ENCODE data around the gene GMCL2.

The GMCL2 gene

DNA sequence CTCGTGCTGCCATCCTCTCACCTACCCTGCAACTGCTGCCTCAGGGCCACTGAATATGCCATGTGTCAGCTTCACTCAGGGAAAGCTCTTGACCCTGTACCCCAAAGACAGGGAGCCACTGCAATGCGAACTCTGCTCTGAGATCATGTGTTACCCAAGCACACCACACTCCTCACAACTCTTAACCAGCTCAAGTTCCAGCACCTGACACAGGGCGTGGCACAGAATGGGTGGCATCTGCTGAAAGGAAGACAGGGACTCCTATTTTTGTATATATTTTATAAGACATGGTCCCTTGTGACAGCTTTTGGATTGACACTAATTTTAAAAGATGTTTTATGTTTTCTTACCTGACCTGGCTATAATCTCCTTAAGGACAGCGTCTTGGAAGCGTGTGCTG is 34.7 kb upstream of the GMCL2 start:
- DNase-seq (ENCODE audit: low spot score): no peak

DNA sequence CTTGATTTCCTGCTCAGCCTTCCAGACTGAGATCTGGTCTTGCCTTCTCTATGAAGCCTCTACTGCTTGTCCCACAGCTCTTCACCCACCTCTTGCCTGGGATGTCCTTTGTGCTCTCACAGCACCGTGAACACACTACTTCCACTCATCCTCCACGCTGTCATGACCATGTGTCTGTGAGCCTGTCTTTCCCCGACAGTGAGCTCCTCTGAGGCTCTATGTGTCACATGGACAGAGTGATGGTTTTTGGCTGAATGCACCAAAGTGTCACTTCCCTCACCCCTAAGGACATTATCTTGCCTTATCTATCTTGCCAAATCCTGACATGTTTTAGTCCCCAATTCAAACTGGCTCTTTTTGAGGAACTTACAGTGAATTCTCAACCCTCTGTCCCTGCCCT is 34.1 kb upstream of the GMCL2 start:
- no peak for DNase-seq (ENCODE audit: low spot score)

DNA sequence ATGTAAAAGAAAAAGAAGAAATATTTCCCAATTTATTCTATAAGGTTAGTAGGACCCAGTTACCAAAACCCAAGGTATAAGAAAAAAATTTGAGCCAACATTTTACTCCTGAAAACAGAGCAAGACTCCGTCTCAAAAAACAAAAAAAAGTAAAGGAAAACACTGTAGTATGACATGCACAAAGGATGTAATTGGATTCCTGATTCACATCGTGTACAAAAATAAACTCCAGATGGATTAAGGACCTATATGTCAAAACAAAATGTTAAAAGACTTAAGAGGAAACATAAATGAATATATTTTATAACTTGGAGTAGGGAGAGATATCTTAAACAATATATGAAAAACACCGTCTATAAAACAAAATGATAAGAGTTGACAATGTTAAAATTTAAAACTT is 31.7 kb upstream of the GMCL2 start:
- DNase-seq (ENCODE audit: low spot score): no peak

DNA sequence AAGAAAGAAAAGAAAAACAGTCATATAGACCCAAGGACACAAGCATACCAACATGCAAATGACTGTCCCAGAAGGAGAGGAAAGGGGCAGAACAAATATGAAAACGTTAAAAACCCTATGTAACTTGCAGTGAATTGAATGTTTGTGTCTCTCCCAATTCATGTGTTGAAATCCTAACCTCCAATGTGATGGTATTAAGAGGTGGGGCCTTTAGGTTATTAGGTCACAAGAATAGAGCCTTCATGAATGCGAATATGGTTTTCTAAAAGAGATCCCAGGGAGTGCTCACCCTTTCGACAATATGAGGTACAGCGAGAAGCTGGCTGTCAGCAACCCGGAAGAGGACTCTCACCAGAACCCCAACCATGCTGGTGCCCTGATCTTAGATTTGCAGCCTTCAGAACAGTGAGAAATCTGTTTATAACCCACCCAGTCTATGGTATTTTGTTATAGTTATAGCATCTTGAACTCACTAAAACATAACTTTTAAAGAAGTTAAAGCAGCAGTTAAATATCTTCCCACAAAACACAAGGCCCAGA is 31.1 kb upstream of the GMCL2 start:
- DNase-seq (ENCODE audit: low spot score): no peak

DNA sequence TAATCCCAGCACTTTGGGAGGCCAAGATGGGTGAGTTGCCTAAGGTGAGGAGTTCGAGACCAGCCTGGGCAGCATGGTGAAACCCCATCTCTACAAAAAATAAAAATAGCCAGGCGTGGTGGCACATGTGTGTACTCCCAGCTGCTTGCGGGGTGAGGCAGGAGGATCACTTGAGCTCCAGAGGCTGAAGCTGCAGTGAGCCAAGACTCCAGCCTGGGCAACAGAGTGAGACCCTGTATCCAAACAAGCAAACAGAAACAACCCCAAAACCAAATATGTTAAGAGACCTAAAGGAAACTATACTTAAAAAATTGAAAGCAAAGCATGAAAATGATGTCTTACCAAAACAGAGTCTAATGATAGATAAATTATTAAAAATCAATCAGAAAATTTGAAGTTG is 29.6 kb upstream of the GMCL2 start:
- no peak for DNase-seq (ENCODE audit: low spot score)

DNA sequence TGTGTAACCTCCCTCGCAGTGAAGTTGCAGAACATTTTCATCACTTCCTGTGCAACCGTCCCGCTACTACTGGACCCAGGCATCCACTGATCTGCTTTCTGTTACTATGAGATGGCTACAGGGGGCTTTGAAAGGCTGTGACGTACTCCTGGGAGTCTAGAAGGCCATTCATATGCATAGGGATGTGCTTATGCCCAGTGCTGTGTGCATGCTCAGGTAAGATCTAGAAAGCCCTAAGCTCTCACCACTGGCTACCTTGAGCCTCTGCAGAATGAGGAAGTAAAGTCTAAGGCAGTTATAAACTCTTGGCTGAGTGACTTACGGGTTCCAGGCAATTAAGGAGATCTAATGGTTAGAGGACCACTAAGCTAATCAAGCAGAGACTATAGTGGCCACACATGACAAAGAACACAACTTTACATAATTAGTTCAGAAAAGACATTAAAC is 28.9 kb upstream of the GMCL2 start:
- DNase-seq (ENCODE audit: low spot score): no peak

DNA sequence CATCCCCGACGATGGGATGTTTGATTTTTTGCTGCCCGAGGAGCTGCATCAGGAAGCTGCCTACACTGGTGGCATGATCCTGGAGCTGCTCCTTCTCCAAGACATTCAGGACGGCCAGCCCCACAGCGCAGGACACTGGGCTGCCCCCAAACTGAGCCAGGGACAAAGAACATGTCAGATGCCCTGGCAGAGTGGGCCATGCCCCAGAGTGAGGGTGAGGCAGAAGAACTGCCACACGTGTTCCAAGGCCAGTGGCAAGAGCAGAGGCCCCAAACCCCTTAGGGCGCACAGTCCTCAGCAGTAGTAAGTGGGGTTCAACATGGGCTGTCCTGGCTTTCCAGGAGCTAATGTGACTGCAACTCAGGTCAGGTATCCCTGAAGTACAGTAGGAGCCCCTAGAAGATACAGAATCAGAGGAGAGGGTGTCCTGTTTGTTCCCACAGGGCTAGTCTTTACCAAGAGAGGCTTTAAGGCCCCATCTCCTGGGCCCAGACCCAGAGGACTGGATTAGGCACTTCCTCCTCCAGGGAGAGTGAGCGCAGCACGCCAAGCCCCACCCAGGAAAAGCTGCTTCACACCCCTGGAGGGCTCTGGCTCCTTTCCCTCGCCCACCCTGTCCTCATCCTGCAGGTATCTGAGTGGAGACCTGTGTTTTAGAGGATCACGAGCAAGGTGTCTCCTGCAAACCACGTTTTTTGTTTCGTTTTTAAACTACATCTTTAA is 28.3 kb upstream of the GMCL2 start:
- DNase-seq (ENCODE audit: low spot score): no peak

DNA sequence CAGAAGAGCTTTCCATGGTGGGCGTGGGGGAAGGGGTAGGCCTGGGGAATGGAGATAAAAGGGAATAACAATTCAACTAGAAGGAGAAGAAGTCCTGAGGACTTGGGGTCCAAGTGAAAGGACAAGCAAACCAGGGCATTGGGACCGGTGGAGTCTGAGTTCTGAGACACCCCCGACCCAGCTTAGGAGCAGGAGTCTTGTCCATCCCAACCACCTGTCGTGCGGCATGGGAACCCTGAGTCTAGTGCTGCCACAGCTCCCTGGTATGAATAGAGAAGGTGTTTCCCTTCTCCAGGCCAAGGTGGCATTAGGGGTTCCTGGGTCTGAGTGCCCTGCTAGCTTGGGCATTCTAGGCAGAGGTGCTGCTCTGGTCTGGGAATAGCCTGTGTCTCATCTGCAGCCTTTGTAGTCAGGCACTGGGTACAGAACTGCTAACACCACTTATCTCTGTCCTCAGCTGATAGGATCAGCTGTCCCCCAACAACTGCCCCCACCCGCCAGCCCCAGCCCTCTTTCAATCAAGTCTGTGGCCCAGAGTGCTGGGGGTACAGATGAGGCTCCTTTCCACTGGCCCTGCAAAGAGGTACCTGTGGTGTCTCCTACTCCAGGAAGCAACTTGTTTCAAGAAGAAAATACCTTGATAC is 27.1 kb upstream of the GMCL2 start:
- DNase-seq (ENCODE audit: low spot score): no peak

DNA sequence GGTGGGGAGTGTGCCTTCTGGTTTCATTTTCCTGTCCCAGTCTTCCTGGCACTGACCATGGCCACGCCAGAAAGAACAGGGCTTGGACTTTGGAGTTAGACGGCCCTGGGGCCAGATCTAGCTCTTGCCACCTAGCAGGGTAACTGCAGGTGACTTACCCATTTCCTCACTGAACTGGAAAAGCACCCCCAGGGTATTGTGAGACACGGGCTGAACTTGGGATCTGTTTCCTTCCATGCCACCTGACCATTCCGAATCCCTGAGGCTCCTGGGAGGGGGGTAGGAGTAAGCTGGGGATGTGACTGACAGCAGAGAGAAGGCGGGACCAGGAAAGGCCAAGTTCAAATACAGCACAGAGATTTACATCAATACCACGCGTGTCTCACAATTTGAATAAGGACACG is 26.6 kb upstream of the GMCL2 start:
- DNase-seq (ENCODE audit: low spot score): no peak

DNA sequence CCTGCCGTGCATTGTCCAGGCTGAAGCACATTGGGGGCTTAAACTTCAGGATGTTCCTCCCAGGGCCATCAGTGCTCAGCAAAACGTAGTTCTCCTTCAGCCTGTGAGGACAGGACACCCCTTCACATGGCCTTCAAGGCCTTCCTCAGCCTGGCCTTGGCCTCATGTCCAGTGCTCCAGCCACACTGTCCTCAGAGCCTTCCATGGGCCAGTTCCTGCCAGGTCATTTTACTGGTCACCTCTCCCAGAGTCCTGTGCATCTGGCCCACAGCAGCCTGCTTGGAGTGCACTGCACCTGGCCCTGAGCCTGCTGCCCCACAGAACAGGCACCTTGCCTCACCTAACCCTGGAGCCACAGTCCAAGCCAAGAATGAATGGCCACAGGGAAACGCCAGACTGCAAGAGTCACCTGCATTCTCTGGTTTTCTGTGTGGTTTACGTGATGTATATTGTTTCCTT is 25.9 kb upstream of the GMCL2 start:
- DNase-seq (ENCODE audit: low spot score): no peak

DNA sequence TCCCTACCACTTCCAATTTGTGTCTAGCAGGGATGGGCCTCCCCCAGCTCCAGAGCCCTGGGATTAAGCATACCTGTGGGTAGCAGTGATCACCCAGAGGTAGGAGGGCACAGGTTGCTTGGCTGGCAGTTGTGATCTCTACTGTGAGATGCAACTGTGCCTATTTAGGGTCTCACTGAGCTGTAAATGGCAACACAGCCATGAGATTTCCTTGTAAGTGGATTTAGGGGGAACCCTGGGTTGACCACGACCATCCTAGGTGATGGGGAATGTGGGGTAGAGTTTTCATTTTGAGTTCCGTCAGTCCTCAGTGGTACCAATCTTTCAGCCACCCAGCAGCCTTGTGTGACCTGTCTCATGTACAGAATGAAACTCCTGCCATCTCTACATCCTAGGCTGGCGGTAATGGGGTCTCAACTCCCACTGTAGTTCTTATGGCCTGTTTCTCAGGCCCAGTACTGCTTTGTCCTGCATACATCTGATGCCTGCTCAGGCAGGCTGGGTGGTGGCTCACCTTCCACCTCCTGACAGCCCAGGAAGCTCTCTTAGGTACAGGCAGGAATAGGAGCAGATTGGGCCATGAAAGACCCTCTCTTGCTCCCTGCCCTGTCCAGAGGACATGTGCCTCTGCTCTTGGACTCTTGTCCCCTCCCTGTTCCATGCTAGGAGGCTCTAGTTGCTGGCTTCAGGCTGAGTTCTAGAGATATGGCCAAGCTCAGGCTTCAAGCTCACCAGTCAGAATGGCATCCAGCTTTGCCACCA is 25.3 kb upstream of the GMCL2 start:
- DNase-seq (ENCODE audit: low spot score): no peak

DNA sequence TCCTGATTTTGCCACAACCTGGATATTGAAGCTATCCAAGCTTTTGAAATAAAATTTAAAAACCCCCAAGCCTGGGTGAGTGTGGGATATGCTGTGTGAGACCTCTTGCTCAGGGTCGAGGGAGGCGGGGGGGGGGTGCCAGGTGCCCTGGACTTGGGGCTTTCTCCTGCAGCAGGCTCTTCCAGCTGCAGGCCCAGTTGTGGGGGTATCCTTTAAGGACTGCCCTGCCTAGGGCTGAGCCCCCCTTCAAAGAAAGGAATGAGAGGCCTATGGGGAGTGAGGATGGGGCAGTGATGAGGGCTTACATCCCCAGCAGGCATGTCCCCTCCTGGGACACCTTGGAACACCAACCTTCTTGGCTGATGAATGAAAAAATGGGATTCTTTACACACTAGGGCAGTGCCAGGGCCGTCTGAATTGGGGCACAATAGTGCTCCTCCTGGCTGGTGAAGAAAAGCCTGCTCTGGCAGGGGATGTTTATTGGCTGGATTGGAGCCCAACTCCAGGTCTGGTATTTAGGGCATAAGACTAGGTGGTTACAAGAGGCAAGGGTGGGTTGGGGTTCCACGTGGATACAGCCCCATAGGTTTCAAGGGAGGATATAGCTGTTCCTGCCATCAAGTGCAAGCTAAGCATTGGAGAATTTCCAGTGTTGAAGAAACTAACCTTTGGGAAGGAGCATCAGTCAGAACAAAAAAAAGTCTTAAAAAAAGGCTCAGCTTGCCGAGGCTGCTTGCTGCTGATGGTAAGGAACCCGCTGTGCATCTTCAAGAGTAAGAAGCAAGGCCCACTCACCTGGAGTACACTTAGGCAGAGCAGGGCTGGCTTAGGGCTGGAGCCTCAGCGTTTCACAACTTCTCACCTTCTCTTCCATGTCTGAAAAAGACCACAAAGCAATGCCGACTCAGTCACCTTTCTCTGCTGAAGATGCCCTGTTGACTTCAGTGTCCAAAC is 24.2 kb upstream of the GMCL2 start:
- DNase-seq (ENCODE audit: low spot score): no peak

DNA sequence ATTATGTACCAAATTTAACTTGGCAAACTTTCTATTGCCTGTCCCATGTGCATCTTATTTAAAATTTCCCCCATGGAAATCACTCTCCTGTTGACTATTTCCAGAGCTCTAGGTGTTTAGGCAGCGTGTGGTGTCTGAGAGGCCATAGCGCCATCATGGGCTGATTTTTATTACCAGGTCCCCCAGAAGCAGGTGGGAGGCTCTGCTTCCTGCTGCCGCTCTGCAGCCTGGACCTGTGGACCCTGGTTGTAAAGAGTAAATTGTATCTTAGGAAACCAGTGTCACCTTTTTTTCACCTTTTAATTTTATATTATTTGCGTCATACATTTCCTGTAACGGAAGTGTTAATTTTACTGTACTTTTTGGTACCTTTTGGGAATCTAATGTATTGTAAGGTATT is 23.5 kb upstream of the GMCL2 start:
- no peak for DNase-seq (ENCODE audit: low spot score)

DNA sequence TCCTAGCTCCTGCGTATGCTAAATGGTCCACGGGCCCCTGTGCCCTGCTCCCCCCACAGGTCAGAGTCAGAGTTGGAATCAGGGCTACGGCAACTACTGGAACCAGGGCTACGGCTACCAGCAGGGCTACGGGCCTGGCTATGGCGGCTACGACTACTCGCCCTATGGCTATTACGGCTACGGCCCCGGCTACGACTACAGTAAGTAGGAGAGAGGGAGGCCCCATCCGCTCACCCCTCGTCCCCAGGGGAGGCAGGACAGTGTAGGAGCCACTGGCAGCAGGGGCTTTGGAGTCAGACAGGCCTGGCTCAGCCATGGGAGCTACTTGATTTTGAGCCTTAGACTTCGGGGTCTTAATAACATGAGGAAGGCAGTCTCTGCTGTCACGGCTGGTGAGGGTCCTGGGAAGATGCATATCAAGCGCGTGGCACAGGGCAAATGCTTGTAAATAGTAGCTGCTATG is 22.9 kb upstream of the GMCL2 start:
- DNase-seq (ENCODE audit: low spot score): no peak

DNA sequence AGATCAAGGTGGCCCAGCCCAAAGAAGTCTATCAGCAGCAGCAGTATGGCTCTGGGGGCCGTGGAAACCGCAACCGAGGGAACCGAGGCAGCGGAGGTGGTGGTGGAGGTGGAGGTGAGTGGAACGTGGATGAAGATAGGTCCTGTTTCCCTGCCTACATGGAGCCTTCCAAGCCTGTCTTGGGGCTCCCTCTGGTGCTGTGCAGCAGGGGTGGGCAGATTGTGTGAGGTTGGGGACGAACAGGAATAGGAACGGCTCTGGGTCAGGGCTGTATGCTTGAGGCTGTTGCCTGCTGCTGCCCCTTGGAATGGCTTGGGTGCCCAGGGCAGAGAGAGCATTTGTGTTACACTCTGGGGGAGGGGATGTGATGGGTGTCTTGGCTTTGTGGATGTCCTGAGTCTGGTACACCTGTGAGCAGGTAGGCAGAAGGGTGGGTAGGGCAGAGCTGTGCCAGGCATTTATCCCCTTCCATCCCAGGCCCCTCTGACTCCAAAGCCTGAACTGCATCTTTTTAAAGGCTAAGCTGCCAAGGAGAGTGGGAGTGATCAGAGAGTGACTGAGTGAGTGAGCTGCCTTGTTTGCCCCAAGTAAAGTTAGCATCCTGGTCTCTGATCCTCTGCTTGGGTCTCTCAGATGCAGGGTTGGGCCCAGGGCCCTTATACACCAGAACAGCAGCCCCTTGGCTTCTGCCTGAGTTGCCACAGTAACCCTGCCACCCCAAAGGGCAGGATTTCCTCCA is 22.3 kb upstream of the GMCL2 start:
- DNase-seq (ENCODE audit: low spot score): no peak

DNA sequence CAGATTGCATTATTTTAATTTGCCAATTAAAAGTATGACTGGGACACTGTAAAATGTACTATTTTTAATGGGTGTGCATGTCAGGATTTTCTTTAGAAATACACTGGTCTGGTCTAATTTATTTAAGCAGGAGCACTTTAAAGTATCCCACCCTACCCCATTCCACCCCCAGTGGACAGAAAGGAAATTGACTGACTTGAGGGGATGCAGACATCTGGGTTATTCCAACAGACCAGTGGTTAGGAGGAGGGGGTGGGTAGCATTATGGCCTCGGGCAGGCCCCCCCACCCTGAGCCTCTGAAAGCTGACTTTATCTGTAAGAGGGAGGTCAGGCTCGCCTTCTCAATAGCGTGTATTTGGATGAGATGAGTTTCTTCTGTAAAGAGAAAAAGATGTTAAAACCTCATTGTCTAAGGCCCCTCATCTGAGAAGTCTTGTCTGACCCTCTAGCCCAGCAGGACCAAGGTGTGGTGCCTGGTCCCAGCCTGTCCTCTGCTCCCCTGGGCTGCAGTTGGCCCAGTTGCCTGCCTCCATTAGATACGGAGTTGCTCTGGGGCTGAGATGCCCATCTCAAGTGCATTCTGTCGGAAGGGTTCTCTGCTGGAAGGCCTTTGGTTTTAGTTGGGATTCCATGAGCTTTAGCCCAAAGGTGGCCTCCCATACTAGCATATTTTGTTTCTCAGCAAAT is 21.5 kb upstream of the GMCL2 start:
- no peak for DNase-seq (ENCODE audit: low spot score)

DNA sequence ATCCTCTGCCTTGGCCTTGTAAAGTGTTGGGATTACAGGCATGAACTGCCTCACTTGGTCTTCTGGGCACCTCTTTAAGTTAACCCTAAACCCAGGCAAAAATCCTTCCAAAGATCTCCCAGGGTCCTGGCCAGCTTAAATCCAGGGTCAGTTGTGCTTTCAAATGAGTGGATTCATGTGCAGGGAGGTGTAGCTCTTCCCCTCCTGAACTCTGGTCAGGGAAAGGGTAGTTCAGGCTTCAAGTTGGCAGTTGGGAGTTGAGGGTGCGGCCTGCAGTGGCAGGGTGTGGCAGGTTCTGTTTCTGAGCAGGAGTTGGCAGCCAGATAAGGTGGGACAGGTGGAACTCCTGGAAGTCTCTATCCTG is 20.7 kb upstream of the GMCL2 start:
- DNase-seq (ENCODE audit: low spot score): no peak

DNA sequence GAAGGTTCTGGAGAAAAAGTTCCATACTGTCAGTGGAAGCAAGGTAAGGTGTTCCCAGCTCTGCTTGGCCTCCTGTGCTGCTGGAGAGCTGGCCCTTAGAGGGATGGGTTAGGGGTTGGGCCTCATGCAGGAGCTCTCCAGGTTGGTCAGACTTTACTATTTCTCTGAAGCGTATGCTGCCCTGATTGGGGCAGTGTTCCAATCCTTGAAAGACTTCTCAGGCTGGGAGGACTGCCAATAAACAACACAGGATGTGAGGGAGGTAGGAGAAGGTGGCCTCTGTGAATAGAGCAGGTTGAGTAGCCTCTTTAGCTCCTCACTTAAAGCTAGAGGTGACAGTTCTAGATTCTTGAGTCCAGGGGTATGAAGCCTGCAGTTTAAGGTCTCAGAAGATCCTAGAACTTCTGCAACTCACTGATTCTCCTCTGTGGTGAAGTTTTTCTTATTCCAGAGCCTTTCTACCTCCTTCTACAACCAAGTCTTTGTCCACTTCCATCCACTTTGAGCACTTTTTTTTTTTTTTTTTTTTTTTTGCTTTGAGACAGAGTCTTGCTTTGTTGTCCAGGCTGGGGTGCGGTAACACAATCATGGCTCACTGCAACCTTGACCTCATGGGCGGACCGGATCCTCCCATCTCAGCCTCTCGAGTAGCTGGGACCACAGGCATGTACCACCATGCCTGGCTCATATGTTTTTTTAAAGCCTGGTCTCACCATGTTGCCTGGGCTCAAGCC is 20.2 kb upstream of the GMCL2 start:
- DNase-seq (ENCODE audit: low spot score): no peak

Data from globus pallidus (tissue), 1 donor.